ENCODE results near the gene APPL1. TPM values are rescaled to one million over a fixed set of nuclear protein-coding genes. Genes with fewer than 3 reads are reported as not detected.
"Not testable (repeated sequence)": the region's sequence is repeated elsewhere in the genome, so short reads cannot be mapped to it uniquely, and the experiment has no call there.

APPL1 gene
- total RNA-seq, 1 donor from 2014 or later: 34.2 TPM

DNA sequence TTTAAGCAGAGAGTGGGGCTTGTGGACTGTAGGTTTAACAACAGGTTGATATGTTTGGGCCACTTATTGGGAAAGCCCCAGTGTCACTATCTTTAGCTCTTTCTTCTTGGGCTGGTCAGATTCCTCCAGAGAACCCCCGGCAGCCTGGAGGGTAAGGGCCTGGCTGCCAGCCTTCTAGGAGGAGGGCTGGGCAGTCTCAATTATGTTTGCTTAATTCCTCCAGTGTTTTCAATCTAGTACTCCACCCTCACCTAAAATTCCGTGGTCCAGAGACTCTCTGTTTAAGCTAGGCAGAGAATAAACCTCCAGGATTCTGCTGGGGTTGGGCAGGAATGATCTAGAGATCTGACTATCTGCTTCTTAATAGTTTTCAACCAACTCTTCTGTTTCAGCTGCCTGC, 59.7 kb downstream of the APPL1 start:
- Mint-ChIP-seq H3K4me3 (no peak overlapping the region), H3K4me1 (ENCODE audit: unreplicated experiment) (no peaks in the 10 kb centered on the region), H3K27ac (no peak overlapping the region), H3K27me3 (peaks cover 4% of the 10 kb centered on the region), H3K9me3 (no peaks in the 10 kb centered on the region), H3K36me3 (no peaks in the 10 kb centered on the region)
- TF ChIP-seq, protein P1, sequence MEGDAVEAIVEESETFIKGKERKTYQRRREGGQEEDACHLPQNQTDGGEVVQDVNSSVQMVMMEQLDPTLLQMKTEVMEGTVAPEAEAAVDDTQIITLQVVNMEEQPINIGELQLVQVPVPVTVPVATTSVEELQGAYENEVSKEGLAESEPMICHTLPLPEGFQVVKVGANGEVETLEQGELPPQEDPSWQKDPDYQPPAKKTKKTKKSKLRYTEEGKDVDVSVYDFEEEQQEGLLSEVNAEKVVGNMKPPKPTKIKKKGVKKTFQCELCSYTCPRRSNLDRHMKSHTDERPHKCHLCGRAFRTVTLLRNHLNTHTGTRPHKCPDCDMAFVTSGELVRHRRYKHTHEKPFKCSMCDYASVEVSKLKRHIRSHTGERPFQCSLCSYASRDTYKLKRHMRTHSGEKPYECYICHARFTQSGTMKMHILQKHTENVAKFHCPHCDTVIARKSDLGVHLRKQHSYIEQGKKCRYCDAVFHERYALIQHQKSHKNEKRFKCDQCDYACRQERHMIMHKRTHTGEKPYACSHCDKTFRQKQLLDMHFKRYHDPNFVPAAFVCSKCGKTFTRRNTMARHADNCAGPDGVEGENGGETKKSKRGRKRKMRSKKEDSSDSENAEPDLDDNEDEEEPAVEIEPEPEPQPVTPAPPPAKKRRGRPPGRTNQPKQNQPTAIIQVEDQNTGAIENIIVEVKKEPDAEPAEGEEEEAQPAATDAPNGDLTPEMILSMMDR (conservative IDR thresholded peaks at IDR 0.05): no peak
- DNase-seq (ENCODE audit: extremely low spot score, unreplicated experiment): no peak

DNA sequence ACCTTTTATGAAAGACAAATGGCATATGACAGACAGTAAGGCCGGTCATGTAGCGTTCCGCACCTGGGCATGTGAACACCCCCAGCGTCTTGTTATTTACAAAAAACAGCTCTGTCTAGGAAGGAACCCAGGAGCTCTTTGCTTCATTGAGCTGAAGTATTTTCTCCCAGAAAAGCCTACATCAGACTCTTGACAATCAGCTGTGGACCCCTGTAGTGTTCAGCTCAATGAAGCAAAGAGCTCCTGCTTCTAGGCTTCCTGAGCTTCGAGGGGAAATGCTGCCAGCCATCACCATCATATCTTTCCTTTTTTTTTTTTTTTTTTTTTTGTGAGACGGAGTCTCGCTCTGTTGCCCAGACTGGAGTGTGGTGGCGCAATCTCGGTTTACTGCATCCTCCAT, 60.9 kb downstream of the APPL1 start:
- DNase-seq (ENCODE audit: extremely low spot score, unreplicated experiment): no peak
- TF ChIP-seq, protein P1 (conservative IDR thresholded peaks at IDR 0.05): no peak
- Mint-ChIP-seq H3K27me3 (peaks cover 4% of the 10 kb centered on the region), H3K36me3 (no peaks in the 10 kb centered on the region), H3K9me3 (no peaks in the 10 kb centered on the region), H3K4me3 (no peak overlapping the region), H3K4me1 (ENCODE audit: unreplicated experiment) (no peaks in the 10 kb centered on the region), H3K27ac (no peak overlapping the region)

DNA sequence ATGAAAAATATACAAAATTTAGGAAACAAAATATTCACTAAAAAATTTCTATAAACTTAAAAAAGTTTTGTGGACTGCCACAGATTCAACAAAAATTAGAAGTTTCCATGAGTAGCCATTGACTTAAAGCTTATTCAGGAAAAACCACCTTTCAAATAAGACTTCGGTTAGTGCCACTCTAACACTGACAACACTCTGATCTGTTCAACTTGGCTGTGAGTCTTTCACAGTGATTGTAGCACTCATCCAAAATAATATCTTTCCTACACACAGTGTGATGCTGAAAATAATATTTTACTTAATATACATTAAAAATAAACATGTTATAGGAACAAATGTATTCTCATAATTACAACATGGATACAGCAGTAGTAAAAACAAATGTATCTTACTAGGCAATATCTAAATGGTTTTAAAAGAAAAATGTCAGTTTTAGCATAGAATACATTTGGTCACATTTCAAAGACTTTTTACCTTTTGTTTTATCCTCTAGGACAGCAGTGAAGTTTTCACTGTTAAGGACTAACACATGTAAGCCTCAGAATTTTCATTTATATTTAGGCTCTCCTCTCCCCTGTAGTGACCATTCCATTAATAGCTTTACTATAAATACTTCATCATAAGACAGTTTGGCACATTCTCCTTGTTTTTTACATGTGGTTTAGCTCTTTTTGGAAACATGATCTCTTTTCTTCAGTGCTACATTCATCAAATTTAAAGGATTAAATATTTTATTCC, 64.8 kb downstream of the APPL1 start, which contains the start of gene ASB14:
Gene ASB14 (minus strand): TSS at position 527 of the 738 bp plus-strand sequence. CDS start 652 bp downstream, outside the sequence.
- Mint-ChIP-seq H3K27me3 (no peaks in the 10 kb centered on the region), H3K4me1 (ENCODE audit: unreplicated experiment) (no peaks in the 10 kb centered on the region), H3K36me3 (no peaks in the 10 kb centered on the region), H3K4me3 (no peak within 1 kb of the TSS), H3K27ac (no peak within 1 kb of the TSS), H3K9me3 (no peaks in the 10 kb centered on the region)
- TF ChIP-seq, protein P1 (conservative IDR thresholded peaks at IDR 0.05): no peak
- no peak for DNase-seq (ENCODE audit: extremely low spot score, unreplicated experiment)

GRCh38 chr3:57292897-57293526, 65.5 kb downstream of the APPL1 start:
- Mint-ChIP-seq H3K9me3 (no peaks in the 10 kb centered on the region), H3K27me3 (no peaks in the 10 kb centered on the region), H3K4me3 (no peak overlapping the region), H3K27ac (no peak overlapping the region), H3K36me3 (no peaks in the 10 kb centered on the region), H3K4me1 (ENCODE audit: unreplicated experiment) (no peaks in the 10 kb centered on the region)
- TF ChIP-seq, protein P1 (conservative IDR thresholded peaks at IDR 0.05): no peak
- no peak for DNase-seq (ENCODE audit: extremely low spot score, unreplicated experiment)

DNA sequence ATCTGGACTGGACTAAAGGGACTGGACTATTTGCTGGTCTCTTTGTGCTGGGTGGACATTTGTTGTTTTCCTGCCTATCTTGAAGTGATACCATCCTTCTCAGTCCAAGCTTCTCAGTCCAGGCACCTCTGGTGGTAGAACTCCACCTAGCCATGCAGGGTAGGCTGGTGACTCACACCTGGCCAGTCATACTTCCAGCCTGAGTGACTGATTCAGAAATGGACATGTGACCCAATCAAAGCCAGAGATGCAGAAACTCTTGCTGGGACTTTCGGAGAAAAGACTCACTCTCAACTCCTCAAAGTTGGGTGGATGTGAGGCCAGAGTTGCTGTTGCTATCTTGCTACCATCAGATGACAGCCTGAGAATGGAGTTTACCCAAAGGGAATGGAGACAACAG, 70.5 kb downstream of the APPL1 start:
- no peak overlapping the region for H3K27ac Mint-ChIP-seq
- no peak for DNase-seq (ENCODE audit: extremely low spot score, unreplicated experiment)
- TF ChIP-seq, protein P1 (conservative IDR thresholded peaks at IDR 0.05): no peak
- H3K36me3 Mint-ChIP-seq: no peaks in the 10 kb centered on the region
- no peaks in the 10 kb centered on the region for H3K4me1 Mint-ChIP-seq (ENCODE audit: unreplicated experiment)
- peaks cover 8% of the 10 kb centered on the region for H3K27me3 Mint-ChIP-seq
- H3K9me3 Mint-ChIP-seq: no peaks in the 10 kb centered on the region
- no peak overlapping the region for H3K4me3 Mint-ChIP-seq

- not testable (repeated sequence) for DNase-seq (ENCODE audit: extremely low spot score, unreplicated experiment); H3K9me3 Mint-ChIP-seq; H3K27me3 Mint-ChIP-seq; H3K4me3 Mint-ChIP-seq; H3K4me1 Mint-ChIP-seq (ENCODE audit: unreplicated experiment); H3K27ac Mint-ChIP-seq; H3K36me3 Mint-ChIP-seq
Measured at GRCh38 chr3:57303520-57303919, 76.0 kb downstream of the APPL1 start.

All from type B pancreatic cell (in vitro differentiated cells).